NCI-H2196 (cell line): Measurements from ENCODE around the gene SMARCC1.

Experiments
- DNase-seq: peaks from one replicate; lab custom pipeline; 2025; ENCODE audit not compliant: unreplicated experiment; lab: John Stamatoyannopoulos, UW

Gene SMARCC1

DNA sequence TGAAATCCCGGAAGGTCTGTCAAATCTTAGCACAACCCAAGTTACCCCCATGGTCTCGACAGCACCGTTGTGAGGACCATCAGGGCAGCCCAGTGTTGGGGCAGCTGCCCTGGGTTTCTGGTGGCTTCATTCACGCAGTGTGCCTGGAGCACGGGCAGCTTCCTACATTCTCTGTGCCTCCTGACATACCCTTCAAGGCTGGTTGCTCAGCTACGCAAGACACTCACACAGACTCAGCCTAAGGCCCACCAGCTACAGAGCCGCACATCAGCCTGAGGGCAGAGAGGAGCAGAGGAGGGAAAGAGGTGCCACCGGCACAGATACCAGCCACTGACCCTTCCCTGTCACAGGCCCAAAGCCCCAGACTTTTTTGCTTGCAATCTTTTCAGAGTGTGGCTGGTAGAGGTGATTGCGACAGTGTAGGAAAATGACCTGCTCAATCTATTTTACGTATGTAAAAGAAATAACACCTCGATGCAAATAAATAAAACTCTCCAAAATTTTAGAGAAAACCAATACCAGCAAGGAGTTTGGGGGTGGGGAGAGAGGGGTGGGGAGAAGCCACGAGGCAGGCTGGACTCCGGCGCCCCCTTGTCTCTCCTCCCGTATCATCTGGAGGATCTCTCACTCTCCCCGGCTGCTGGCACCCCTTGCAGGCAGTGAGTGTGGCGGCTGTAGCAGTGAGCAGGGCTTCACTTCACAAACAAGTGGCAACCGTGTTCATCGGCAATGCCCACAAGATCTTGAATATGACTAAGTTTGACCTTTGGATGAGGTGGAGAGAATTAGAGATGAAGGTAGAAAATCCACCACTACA is 215.8 kb downstream of the SMARCC1 start:
- no peak for DNase-seq

DNA sequence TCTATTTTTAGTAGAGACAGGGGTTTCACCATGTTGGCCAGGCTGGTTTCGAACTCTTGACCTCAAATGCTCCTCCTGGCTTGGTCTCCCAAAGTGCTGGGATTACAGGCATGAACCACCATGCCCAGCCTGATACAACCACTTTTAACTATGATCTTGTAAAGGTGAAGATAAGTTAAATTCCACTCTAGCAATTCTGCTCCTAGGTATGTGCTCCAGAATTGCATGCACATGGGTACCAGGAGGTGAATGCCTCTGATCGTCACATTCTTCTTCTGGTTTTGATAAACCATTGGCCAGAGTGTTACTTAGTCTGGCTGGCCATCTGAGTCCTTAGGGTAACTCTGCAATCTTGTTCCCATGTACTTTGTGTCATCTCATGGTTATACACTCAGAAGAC is 225.3 kb downstream of the SMARCC1 start:
- no peak for DNase-seq

DNA sequence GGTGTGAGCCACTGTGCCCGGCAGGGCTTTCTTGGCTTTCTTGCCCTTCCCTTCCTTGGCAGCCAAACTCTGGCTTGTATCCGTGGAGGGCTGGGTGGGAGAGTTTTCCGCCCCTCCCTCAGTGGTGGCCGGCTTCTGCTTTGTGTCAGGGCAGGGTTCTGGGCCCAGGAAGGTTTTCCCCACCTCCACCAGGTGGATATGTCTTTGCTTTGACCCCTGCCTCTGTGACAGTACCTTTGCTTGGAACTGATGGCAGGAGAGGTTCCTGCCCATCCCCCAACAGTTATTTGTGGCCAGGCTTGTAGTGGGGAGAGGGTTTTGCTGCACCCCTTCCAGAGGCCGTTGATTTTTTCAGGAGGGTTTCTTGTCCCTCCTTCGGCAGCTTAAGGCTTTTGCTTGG is 227.4 kb downstream of the SMARCC1 start:
- no peak for DNase-seq

DNA sequence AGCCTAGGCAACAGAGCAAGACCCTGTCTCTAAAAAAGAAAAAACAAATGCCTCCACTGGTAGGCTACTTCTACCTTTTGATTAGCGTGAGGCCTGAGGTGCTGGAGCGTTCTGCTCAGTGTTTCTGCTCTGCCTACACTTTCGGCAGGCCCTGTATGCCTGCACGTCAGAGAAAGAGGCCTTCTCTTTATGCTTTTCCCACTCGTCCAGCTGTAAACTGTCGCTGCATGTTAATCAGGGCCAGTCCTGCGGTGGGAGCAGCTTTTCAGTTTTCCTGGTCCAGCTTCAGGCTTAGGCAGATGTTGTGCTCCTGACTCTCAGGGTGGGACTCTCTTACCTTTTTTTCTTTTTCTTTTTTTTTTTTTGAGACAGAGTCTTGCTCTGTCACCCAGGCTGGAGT is 228.3 kb downstream of the SMARCC1 start:
- DNase-seq = no peak

DNA sequence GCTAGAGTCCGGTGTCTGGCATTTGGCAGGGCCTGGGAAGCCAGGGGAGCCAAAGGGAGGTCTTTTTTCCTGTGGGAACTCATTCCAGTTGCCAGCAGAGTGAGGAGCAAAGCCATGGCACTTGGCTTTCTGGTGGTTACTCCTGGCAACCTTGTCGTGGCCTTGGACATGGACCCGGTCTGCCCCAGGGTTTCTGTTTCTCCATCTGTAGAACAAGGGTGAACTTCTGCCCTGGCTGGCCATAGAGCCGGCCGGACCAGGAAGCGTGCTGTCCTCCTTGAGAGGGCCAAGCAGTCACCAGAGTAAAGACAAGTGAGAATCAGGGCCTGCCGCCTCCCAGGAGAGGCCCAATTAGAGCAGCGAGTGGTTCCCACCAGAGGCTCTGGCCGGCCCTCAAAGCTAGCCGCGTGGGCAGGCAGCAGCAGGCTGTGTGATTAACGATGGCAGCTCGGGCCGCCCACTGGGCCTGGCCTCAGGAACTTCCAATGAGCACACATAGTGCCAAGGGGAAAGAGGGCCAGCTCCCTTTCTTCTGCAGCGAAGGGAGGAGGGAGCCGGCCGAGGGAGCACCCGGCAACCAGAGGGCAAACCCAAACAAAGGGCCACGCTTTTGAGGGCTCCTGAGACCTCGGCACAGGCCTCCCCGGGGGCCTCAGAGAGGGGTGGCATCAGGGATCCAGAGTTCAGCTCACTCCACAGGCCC is 239.1 kb downstream of the SMARCC1 start:
- no peak for DNase-seq

DNA sequence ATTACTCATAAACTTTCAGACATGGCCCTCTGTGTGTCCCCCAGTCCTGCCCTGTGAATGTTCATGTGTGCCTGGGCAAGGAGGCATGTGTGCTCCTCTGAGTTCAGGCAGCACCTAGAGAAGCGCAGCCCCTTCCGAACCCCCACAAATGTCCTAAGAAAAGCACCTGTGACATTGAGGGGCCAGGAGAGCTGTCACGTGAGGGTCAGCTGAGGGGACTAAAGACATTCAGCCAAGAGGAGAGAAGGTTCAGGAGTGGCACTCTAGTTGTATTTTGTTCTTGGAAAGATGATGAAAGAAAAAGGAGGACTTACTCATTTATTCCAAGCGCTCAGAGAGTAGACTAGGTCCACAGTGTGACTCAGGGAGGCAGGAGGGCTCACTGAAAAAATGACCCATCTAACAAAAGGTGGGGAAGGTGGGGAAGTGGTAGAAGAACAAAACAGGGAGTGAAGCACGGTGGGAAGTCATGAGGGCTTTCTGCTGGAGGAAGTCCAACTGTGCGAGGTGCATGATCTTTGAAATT is 240.0 kb downstream of the SMARCC1 start:
- DNase-seq = no peak

DNA sequence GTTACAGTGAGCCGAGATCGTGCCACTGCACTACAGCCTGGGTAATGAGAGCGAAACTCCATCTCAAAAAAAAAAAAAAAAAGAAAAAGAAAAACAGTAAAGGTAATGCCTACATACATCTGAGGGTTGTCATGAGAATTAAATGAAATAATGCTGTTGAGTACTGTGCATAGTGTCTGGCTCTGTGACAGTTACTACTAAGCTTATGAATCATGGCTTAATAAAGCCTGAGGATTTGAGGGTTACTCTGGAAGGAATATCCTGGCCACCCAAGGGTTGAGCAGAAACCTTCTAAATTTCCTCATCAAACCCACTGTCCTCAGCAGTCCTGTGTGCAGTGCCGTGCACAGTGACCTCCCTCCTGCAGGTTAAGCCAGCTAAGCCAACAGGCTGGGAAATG is 241.4 kb downstream of the SMARCC1 start:
- no peak for DNase-seq

DNA sequence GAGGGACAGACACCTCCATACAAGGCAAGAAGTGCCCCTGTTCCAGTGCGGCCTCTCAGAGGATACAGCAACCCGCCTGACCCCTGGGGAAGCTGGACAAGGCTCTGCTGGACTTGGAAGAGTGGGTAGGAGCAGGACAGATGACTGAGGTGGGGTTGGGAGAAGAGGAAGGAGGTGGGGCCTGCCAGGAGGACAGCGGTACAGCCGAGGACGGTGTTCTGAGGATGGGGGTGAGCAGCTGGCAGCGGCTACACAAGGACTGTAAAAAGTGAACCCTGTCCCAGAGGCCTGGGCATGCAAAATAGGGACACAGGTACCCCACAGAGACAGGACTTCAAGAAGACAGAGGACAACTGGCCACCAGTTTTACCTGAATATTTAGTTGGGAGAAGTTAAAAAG is 244.7 kb downstream of the SMARCC1 start:
- no peak for DNase-seq

DNA sequence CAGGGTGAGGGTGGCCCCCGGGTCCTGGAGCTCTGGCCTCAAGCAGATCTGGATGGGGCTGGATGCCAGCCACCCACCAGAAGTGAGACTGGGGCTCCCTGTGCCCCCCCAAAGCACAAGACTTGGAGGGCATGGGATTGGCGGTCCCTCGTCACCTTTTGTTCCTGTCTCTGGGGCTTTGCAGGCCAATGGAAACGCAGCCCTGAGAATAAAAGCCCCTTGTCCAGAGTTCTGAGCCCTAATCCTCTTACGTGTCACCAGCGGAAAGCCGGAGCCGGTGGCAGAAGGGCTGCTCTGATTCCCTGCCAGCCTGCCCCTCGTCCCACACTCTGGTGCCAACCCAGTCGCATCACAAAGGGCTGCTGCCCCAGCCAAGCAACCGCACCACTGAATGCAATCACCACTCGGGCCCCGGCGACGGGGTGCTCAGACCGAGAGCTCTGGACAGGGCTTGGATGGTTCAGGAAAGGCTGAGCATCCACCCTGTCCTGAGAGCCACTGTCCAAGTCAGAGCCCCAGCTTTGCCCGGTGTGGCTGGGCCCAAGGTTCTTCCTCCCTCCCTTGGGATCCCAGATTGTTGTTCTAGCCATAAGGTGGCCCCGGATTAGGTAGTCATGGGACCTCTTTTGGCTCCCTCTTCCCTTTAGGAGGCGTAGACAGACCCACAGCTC is 245.3 kb downstream of the SMARCC1 start:
- no peak for DNase-seq
